ENCODE measurements around the gene PSMA6. TPM values are rescaled to one million over a fixed set of nuclear protein-coding genes. Genes with fewer than 3 reads are reported as not detected.
"Not testable (repeated sequence)": the region's sequence is repeated elsewhere in the genome, so short reads cannot be mapped to it uniquely, and the experiment has no call there.

PSMA6 gene
- total RNA-seq, 2 experiments from 2014 or later = 401 to 404 TPM

GRCh38 chr14:35331605-35332516 lies 39.7 kb downstream of the PSMA6 start:
- Mint-ChIP-seq H3K9me3 (no peaks in the 10 kb centered on the region), H3K4me1 (peaks cover 27% of the 10 kb centered on the region), H3K4me3 (no peak overlapping the region), H3K27ac (peak overlapping the region; percentile 95), H3K27me3 (no peaks in the 10 kb centered on the region), H3K36me3 (no peaks in the 10 kb centered on the region)
- DNase-seq = no peak

- DNase-seq = peak; percentile 61
- no peaks in the 10 kb centered on the region for H3K27me3 Mint-ChIP-seq
- H3K9me3 Mint-ChIP-seq = no peaks in the 10 kb centered on the region
- H3K4me3 Mint-ChIP-seq = peak overlapping the region; percentile 41
- peaks cover 29% of the 10 kb centered on the region for H3K4me1 Mint-ChIP-seq
- peak overlapping the region; percentile 95 for H3K27ac Mint-ChIP-seq
- no peaks in the 10 kb centered on the region for H3K36me3 Mint-ChIP-seq
Measured at GRCh38 chr14:35332517-35333263, 40.5 kb downstream of the PSMA6 start.

- H3K27ac Mint-ChIP-seq = peak overlapping the region; percentile 95
- H3K4me3 Mint-ChIP-seq = peak overlapping the region; percentile 41
- no peaks in the 10 kb centered on the region for H3K27me3 Mint-ChIP-seq
- no peaks in the 10 kb centered on the region for H3K9me3 Mint-ChIP-seq
- no peaks in the 10 kb centered on the region for H3K36me3 Mint-ChIP-seq
- peaks cover 29% of the 10 kb centered on the region for H3K4me1 Mint-ChIP-seq
- DNase-seq = peak; percentile 26
Measured at GRCh38 chr14:35333264-35333730, 41.1 kb downstream of the PSMA6 start.

GRCh38 chr14:35333797-35334743 lies 41.9 kb downstream of the PSMA6 start:
- Mint-ChIP-seq H3K27ac (peak overlapping the region; percentile 95), H3K4me1 (peaks cover 29% of the 10 kb centered on the region), H3K9me3 (no peaks in the 10 kb centered on the region), H3K36me3 (no peaks in the 10 kb centered on the region), H3K27me3 (no peaks in the 10 kb centered on the region), H3K4me3 (peak overlapping the region; percentile 41)
- peak; percentile 55 for DNase-seq

GRCh38 chr14:35335388-35336092 lies 43.4 kb downstream of the PSMA6 start:
- H3K4me1 Mint-ChIP-seq = peaks cover 44% of the 10 kb centered on the region
- H3K27me3 Mint-ChIP-seq = no peaks in the 10 kb centered on the region
- no peak overlapping the region for H3K4me3 Mint-ChIP-seq
- DNase-seq = no peak
- no peaks in the 10 kb centered on the region for H3K36me3 Mint-ChIP-seq
- no peak overlapping the region for H3K27ac Mint-ChIP-seq
- no peaks in the 10 kb centered on the region for H3K9me3 Mint-ChIP-seq

- not testable (repeated sequence) for H3K27me3 Mint-ChIP-seq, H3K9me3 Mint-ChIP-seq, H3K27ac Mint-ChIP-seq
Measured at GRCh38 chr14:35336171-35336493, 44.0 kb downstream of the PSMA6 start.

GRCh38 chr14:35336494-35337268 lies 44.5 kb downstream of the PSMA6 start:
- DNase-seq = no peak
- Mint-ChIP-seq H3K4me1 (peaks cover 49% of the 10 kb centered on the region), H3K36me3 (no peaks in the 10 kb centered on the region), H3K27ac (no peak overlapping the region), H3K4me3 (no peak overlapping the region), H3K27me3 (no peaks in the 10 kb centered on the region), H3K9me3 (no peaks in the 10 kb centered on the region)

More at GRCh38 chr14:35336171-35336493, 44.0 kb downstream of the PSMA6 start:
- H3K4me3 Mint-ChIP-seq, H3K36me3 Mint-ChIP-seq, DNase-seq: not testable (repeated sequence)
- H3K4me1 Mint-ChIP-seq = peaks cover 46% of the 10 kb centered on the region

GRCh38 chr14:35337269-35338255 lies 45.4 kb downstream of the PSMA6 start:
- no peaks in the 10 kb centered on the region for H3K9me3 Mint-ChIP-seq
- H3K27ac Mint-ChIP-seq = no peak overlapping the region

GRCh38 chr14:35338731-35339405 lies 46.7 kb downstream of the PSMA6 start:
- Mint-ChIP-seq H3K36me3 (no peaks in the 10 kb centered on the region), H3K27ac (no peak overlapping the region), H3K9me3 (no peaks in the 10 kb centered on the region), H3K4me3 (no peak overlapping the region), H3K4me1 (peaks cover 35% of the 10 kb centered on the region), H3K27me3 (no peaks in the 10 kb centered on the region)
- DNase-seq = no peak

More at GRCh38 chr14:35337269-35338255, 45.4 kb downstream of the PSMA6 start:
- H3K36me3 Mint-ChIP-seq = no peaks in the 10 kb centered on the region
- H3K4me3 Mint-ChIP-seq = no peak overlapping the region
- no peaks in the 10 kb centered on the region for H3K27me3 Mint-ChIP-seq
- DNase-seq = no peak
- peaks cover 46% of the 10 kb centered on the region for H3K4me1 Mint-ChIP-seq

- DNase-seq = no peak
- H3K9me3 Mint-ChIP-seq = no peaks in the 10 kb centered on the region
- peak overlapping the region; percentile 23 for H3K27ac Mint-ChIP-seq
Measured at GRCh38 chr14:35339761-35340406, 47.7 kb downstream of the PSMA6 start.

GRCh38 chr14:35340616-35341453 lies 48.7 kb downstream of the PSMA6 start:
- Mint-ChIP-seq H3K36me3 (no peaks in the 10 kb centered on the region), H3K4me3 (no peak overlapping the region)
- no peak for DNase-seq

More at GRCh38 chr14:35339761-35340406, 47.7 kb downstream of the PSMA6 start:
- H3K4me3 Mint-ChIP-seq = no peak overlapping the region
- H3K4me1 Mint-ChIP-seq = peaks cover 34% of the 10 kb centered on the region
- no peaks in the 10 kb centered on the region for H3K27me3 Mint-ChIP-seq
- H3K36me3 Mint-ChIP-seq = no peaks in the 10 kb centered on the region

More at GRCh38 chr14:35340616-35341453, 48.7 kb downstream of the PSMA6 start:
- Mint-ChIP-seq H3K27me3 (no peaks in the 10 kb centered on the region), H3K27ac (no peak overlapping the region), H3K9me3 (no peaks in the 10 kb centered on the region), H3K4me1 (peaks cover 34% of the 10 kb centered on the region)
